SIG-M5 treated with dmso at 0.1 percent for 504 hours (cell line): Measurements from ENCODE around the gene NLRC3.
"Not testable (repeated sequence)": the region's sequence is repeated elsewhere in the genome, so short reads cannot be mapped to it uniquely, and the experiment has no call there.

Experiments used
- DNase-seq: peaks from one replicate; lab custom pipeline; 2025; ENCODE audit not compliant: unreplicated experiment; lab: John Stamatoyannopoulos, UW

The NLRC3 gene

DNA sequence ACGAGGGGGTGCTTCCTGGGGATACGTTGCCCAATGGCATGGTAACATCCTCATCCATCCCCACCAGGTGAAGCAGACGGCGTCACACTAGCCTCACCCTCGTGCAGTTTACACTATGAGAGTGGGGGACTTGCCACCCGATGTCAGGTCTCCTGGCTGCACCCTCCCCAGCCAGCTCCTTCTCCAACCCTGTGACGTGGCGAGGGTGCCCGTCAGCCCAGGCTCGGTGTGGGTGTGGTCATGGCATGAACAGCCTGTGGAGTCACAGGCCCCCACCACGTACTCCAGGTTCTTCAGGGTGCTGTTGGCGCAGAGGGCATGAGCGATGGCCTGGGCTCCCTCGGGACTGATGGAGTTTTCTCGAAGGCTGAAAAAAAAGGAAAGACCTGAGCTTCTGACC, 28.3 kb downstream of the NLRC3 start:
- no peak for DNase-seq

DNA sequence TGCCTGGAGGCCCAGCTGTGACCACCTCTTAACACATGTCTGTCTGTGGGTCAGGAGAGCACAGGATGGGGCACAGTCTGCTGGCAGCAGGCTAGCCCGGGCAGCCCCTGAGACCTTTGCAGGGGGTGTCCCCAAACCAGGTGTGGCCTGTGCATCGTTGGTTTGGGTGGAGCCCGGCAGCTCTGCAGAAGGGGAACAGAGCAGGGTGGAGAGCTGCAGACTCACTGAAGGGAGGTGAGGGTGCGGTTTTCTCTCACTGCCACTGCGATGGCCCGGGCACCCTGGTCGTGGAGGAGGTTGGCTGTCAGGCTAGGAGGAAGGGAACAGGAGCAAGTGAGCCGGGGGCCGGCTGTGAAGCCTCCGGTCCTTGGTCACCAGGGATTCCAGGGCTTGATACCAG, 28.8 kb downstream of the NLRC3 start:
- no peak for DNase-seq

DNA sequence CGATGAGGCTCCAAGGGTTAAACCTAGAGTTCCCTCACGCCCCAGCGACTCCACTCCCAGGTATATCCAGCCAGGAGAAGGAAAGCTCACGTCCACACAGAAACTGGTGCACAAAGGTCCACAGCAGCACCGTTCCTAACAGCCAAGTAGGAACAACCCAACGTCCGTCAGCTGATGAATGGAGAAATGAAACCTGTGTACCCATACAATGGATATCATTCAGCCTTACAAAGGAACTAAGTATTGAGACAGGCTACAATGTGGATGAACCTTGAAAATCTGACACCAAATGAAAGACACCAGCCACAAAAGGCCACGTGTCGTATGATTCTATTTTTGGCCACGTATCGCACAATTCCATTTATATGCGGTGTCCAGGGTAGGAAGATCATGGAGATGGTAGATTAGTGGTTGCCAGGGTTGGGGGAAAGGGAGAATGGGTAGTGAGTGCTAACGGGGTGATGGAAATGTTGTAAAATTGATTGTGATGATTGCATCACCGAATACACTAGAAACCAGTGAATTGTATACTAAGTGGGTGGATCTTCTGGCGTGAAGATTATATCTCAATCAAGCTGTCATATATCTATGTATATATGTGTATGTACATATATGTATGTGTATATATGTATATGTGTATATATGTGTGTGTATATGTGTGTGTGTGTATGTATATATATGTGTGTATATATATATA, 30.1 kb downstream of the NLRC3 start:
- DNase-seq, result no peak

DNA sequence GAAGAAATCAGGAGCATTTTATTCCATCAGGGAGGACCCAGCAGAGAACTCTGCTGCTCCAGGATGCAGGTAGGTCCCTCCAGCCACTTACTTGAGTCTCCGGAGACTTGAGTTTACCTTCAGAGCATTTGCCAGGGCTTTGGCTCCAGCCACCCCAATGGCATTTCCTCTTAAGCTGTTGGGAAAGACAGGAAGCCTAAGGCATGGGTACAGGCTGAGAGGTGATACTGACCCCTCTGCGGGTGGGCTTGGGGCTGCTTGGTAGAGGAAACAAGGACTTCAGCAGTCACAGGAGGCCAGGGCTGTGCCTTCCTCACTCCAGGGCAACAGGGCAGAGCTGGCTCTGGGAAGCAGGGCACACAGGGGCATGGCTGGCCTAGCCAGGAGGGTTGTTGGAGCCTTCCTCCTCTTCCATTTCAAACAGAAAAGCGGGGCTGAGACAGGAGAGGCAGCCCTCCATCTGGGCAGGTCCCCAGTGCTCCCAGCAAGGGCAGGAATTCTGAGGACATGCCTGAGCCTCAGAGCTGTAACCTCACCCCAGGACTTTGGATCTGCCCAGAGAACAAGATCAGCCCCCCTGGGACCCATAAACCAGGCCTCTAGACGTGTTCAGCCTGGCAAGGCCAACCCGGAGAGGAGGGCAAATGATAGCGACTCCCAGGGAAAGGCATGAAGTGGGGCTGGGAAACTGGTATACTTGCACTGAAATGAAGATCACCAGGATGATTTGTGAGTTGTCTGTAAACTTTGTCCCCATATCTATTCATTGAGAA, 34.4 kb downstream of the NLRC3 start:
- DNase-seq, result no peak

DNA sequence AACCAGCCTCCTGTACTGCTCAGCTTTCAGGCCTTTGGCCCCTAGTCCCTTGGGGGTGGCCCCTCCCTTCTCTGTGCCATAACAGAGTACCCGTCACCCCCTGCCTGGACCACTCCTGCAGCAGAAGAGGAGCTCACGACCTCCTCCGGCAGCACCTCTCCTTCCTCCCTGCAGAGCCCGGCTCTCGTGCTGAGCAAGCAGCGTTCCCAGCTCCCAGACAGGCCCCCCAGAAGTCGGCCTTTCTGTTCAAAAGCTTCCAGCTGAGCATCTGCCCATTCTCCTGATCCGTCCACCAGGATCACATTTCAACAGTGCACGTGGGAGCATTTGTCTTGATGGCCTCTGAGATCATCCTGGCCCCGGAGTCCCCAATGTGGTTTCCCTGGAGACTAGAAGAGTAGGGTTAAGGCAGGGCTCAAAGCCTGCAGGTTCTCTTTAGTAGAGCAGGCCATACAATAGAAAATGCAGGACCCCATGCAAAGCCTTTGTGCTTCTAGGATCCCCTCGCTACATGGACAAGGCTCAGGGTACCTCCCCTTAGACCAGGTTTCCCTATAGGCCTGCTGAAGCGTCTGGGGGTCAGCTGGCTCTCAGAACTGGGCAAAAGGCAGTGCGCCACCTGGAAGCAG, 35.6 kb downstream of the NLRC3 start:
- no peak for DNase-seq

DNA sequence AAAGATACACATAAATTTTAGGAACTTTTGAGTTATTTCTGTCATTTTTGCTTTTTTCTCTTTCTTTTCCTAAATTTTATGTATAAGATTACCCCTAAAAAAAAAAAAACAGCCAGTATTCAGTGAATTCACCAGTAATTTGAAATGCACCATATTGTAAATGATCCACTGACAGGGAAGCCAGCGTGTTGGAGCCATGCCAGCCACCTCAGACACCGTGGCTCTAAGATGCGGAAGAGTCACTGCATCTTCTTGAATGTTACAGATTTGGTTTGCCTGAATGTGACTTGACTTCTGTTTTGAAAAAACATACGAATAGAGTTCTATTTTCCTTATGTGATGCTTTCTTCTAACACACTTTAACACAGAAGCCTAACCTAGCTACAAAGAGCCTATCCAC, 39.0 kb downstream of the NLRC3 start:
- no peak for DNase-seq

DNA sequence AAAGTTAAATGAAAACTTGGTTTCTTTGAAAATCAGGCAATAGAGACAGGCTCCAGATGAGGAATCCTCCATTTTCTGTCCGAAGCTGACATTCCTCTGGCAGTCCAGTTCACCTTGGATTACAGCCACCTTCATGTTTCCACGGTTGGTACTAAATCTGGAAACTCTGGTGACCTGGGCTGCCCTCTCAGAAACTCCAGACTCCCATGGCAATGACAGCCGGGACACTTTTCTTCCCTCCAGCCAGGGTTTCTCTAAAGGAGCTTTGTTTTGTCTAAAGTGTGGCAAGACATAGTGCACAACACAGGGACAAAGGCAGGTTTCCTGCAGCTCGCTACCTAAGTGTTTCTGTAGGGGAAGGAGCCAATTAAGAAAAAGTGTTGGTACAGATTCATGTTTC, 40.4 kb downstream of the NLRC3 start:
- no peak for DNase-seq

DNA sequence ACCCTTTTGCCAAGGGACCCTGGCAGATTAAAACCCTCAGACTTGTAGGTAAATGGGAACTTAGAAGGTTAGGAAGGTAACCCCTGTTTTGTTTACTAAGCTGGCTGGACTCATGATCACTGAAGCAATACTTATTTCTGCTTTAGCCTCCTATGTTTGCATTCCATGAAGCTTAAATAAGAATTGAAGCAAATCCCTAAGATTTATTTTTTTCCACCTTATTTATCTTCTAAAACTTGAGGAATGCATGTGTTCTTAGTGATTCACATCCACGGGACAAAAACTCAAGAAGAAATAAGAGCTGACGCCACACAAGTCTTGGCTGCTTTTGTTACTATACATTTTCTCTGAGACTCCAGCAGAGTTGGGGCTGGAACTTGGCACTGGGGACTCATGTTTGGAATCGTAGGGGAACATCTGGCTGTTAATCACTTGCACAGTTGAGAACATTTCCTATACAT, 40.9 kb downstream of the NLRC3 start:
- no peak for DNase-seq

DNA sequence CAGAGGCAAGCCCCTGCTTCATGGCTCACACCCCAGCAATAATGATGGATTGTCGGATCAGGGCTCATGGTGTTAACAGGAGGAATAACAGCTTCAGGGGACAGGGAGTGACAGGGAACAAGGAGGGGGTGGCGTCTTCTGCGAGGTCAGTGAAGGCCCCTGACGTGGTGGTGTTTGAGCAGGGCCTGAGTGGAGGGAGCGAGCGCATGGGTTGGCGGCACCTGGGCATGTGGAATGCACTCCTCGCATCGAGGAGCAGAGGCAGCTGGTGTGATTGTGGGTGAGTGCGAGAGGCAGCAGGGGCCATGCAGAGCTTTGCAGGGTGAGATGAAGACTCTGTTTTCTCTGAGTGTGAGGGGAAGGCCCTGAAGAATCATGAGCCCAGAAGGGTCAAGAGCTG, 43.1 kb downstream of the NLRC3 start:
- DNase-seq, result no peak

DNA sequence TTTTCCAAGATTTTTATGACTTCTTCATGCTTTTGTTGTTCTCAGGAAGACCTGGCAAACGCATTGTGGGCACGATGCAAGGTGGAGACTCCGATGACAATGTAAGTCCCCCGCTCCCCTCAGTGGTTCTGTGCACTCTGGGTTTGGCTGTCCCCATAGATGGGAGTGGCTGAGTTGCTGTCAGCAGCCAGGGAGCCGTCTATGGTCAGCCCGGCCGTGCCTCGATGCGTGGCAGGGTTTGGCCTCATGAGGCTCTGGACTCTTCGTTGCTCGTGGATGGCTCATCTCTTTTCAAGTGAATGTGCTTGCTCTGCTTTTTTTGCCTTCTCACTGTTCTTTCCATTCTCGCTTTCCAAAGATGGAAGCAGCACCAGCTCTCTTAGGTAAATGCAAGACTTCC, 44.5 kb downstream of the NLRC3 start:
- no peak for DNase-seq

DNA sequence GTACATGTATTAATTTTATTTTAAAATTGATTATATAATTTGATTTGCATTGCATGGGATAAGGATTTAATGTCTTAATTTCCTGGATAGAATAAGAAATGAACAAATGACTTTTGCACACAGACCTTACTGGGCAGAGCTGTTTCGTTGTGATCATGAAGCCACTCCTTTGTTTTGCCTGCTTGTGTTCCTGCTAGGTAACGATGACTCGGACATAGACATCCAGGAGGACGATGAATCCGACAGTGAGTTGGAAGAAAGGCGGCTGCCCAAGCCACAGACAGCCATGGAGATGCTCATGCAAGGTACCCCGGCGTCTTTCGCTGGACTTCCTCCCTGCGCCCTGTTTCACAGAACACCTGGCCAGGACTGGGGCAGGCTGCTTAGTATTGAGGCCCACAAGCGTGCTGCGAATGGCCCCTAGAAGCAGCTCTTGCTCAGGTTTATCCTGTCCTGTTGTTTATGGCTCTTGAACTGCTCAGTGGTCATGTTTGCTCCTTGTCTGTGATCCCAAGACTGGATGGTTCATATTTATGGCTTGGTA, 46.8 kb downstream of the NLRC3 start:
- no peak for DNase-seq

DNA sequence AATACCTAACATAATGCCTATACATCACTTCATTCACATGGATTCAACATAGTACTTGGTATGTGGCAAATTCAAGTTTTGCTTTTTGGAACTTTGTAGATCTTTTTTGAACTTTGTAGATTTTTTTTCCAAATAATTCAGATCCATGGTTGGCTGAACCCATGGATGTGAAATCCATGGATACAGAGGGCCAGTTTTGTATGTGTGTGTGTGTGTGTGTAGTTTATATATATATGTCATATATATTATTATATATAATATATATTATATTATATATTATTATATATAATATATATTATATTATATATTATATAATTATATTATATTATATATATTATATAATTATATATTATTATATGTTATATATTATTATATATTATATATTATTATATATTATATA, 48.0 kb downstream of the NLRC3 start:
- no peak for DNase-seq

DNA sequence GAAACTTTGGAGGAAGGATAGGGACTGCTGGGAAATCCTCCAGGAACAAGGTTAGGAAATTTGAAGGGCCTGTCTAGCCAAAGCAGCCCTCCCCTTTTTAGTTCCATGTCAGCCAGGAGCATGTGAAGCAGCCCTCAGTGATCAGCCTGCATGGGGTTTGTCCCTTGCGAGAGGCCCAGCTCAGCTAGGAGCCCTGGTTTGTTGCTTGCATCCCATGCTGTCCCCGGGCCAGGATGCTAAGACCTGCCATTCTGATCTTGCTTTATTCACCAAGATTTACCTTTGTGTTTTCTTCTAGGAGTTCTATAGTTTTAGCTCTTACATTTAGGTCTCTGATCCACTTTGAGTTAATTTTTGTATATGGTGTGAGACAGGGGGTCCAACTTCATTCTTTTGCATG, 48.8 kb downstream of the NLRC3 start:
- DNase-seq, result no peak

DNA sequence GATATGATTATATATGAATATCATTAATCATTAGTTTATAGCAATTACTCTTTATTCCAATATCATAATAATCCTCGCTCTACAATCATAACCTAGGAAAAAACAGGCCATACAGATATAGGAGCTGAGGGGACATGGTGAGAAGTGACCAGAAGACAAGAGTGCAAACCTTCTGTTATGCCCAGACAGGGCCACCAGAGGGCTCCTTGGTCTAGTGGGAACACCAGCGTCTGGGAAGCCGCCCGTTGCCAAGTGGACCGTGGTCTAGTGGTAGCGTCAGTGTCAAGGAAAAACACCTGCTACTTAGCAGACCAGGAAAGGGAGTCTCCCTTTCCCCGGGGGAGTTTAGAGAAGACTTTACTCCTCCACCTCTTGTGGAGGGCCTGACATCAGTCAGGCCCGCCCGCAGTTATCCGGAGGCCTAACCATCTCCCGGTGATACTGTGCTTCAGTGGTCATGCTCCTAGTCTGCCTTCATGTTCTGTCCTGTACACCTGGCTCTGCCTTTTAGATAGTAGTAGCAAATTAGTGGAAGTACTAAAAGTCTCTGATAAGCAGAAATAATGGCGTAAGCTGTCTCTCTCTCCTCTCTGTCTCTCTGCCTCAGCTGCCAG, 49.9 kb downstream of the NLRC3 start:
- not testable (repeated sequence) for DNase-seq

DNA sequence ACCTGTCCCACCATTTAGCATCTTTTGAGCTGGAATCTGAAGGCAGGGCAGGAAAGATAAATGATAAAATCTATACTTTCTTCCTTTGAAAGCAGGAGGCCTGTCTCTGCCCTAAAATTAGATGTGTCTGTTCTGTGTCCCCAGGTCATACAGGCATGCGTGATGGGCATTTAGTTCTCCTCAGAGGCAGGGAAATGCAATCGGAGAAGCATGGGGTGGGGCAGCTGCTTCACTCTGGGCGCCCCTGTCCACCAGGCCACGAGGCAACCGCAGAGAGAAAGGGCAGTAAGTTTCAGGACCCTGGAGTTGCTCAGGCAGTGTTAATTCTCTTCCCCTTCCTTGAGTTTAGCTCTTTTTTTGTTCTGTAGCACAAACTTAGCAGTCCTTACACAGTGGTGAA, 51.3 kb downstream of the NLRC3 start:
- DNase-seq, result no peak

DNA sequence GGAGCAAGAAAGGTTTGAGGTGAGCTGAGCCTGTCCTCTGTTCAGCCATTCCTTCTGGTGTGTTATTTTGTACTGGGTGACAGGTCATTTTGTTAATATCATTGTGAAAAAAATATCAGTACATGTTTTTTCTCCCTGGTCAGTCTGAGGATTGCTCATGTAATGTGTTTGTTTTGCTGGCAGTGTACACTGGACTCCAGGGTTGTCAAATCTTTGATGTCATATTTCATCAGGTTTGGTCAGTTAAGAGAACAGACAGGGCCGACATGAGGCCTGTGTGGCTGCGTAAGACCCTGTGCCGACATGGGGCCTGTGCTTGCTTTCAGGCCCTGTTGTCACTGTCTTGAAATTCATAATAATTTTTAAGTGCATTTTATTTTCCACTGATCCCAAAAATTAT, 53.9 kb downstream of the NLRC3 start:
- DNase-seq, result no peak

DNA sequence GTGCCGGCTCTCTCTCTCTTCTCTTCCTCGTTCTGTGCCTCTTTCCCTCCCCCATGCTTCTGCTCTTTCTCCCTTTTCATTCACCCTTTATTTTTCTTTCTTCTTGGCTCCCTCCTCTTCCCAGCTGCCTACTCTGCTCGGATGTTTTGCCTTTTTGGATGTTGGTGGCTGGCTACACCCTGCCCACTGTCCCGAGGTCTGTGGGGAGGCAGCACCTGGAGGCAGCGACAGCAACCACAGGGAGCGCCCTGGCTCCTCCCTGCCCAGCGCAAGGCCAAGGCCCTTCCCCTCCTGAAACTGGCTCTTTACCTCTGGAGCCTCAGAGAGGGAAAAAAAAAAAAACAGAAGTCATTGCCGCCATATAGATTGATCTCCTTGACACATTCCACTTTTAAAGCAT, 56.4 kb downstream of the NLRC3 start:
- no peak for DNase-seq

DNA sequence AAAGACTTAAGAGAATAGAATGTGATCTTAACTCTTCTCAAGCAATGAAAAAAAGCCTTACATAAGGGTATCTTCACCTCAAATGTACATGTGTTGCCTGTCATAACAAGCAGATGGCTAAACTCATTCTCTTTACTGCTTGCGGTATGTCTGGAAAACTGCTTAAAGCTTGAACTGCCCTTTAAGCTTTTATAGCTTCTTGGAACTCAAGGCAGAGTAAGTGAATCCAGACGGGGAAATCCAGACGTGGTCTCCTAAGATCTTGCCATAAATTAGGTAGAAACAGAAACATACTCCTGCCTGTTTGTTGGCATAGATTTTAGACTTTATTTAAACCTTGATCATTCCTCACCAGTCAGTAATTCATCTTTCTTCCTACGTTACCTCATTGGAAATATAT, 56.8 kb downstream of the NLRC3 start:
- DNase-seq, result no peak

DNA sequence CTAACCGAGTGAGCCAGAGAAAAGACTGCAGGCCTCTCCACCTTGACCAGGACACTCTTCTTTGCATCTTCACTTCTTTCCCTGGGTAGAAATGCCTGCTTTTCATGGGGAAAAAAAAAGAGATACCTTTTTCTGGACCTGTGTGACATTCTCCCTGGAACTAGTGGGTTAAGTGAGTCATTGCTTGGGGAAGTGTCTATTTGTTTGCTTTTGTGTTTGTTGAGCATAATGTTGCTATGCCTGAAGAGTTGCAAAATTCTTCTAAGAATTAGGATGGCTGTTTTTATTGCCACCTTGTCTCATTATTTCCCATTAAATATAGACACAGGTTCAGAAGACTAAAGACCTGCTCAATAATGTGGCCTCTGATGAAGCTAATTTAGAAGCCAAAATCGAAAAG, 57.6 kb downstream of the NLRC3 start:
- DNase-seq, result no peak

DNA sequence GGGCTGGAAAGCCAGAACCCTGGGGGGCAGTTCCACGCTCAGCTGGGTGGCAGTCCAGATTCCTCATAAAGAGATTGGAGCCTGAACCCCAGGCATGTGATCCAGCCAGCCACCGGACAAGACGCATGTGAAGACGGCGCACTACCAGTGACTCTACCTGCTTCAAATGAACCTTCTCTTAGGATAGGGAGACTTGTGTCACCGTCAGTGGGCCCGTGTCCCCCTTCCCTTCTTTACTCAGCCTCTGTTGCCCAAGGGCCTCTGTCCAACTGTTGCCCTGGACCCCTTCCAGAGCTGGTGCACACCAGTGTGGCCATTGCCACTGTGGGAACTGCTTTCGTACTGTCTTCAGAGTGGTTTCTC, 58.2 kb downstream of the NLRC3 start:
- DNase-seq, result no peak

DNA sequence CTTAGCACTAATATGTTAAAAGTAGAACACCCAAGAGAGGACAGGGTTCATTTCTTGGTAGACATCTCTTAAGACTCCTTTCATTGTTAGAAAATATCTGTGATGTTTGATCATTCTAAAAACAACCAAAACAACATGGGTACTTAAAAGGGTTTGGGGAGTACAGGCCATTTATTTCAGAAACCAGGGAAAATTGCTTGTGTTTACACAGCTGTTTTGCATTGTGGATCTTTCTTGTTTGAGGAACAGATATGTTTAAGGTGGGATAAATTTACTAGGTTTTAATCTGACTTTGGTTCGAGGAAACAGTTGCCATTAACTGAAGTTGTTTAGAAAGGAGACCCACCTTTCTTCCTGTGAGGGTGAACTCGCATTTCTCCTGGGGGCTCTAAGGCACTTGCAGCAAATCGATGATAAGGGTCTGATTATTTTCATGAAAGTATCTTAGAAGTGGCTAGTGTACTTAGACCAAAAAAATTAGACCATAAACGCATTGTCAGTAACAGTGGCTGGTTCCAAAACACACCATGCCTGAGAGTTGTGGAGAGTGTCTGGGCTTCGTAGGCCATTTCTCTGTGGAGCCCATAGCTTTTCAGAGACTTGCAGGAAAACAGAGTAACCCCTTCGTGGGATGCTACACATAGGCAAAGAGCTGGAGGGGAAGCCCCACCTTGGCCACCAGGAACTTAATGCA, 58.8 kb downstream of the NLRC3 start:
- no peak for DNase-seq
